Stimulated activated CD4-positive, alpha-beta T cell treated with anti-CD3 and anti-CD28 coated beads, Interleukin-4, amount 100 ng/mL, for 1 hour (primary cell): ENCODE measurements around the gene ACO1.

ENCODE experiments used
- DNase-seq: peaks from one replicate; pipeline ENCODE4 v3.0.0-alpha.2; 2020

ACO1 gene

GRCh38 chr9:32384002-32384363, 460 bp upstream of the ACO1 start:
- no peak for DNase-seq

- no peak for DNase-seq
Measured at GRCh38 chr9:32385152-32385884, 875 bp downstream of the ACO1 start.

GRCh38 chr9:32385885-32386283, 1.4 kb downstream of the ACO1 start:
- no peak for DNase-seq

- no peak for DNase-seq
Measured at GRCh38 chr9:32387256-32387655, 2.8 kb downstream of the ACO1 start.

GRCh38 chr9:32389365-32389764, 4.9 kb downstream of the ACO1 start:
- no peak for DNase-seq

- DNase-seq = no peak
Measured at GRCh38 chr9:32393911-32394310, 9.5 kb downstream of the ACO1 start.

GRCh38 chr9:32394381-32395049, 10.1 kb downstream of the ACO1 start:
- DNase-seq = no peak

GRCh38 chr9:32395510-32396216, 11.2 kb downstream of the ACO1 start:
- DNase-seq = no peak

- no peak for DNase-seq
Measured at GRCh38 chr9:32398207-32398606, 13.8 kb downstream of the ACO1 start.

- DNase-seq = no peak
Measured at GRCh38 chr9:32399110-32399815, 14.8 kb downstream of the ACO1 start.

DNA sequence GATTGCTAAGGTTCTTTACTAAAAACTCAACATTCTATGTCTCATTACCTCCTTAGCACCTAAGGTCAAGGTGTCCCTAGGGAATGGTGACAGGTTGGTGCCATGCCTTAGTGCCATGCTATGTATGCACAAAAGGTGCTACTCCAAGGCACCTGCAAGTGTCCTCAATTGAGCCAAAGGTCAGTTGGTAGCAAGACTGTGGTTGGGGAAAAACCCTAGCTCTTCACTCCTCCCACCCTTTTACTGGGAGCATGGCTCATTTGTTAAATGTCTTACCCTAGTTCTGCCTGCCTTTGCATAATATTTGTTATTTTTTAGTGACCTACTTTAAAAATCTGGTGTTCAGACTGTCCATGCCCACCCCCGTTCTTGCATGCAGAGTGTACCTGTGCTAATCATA, 17.0 kb downstream of the ACO1 start:
- DNase-seq = no peak

- DNase-seq = no peak
Measured at GRCh38 chr9:32403567-32404260, 19.3 kb downstream of the ACO1 start.

DNA sequence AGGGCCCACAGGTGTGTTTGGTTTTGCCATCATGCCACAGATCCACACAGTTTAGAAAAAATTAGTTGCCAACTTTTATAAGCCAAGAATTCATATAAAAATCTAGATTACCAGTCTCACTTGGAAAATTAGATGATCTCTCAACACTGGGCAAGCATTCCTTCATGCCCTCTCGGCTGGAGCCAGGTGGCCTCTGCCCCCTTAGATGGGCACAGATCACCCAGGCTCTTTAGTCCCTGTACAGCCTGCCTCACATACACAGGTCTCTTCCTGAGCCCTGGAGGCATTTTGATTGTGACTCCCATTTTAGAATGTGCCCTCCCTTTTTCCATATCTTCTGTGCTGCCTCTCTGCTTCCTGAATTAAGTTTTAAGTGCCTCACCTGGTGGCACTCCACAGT, 20.0 kb downstream of the ACO1 start:
- no peak for DNase-seq

GRCh38 chr9:32404856-32405255, 20.4 kb downstream of the ACO1 start:
- no peak for DNase-seq

DNA sequence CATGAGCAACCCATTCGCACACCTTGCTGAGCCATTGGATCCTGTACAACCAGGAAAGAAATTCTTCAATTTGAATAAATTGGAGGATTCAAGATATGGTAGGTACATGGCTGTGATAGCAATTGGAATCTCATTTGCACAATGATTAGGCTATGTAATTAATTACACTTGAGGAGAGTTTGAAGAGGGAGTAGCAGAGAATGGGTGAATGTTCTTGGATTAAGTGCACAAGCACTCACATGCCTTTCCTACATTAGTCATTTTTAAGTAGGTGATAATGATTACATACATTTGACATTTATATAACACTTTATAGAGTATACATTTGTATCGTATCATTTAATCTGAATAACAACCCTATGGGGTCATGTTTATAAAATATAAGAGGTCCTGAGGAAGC, 21.1 kb downstream of the ACO1 start:
- no peak for DNase-seq

DNA sequence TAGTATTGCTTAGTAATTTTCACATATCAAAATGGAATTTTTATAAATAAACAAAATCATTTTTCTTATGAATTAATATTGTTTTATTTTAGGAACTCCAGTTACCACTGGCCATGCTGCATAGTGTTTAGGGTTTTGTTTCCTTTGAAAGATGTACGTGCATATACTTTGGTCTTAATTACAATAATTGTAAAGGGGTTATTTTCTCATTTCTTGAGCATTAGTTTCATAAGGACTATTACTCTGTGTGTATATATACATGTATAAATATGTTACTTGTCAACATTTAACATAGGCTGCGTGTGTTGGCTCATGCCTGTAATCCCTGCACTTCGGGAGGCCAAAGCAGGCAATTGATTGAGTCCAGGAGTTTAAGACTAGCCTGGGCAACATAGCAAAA, 21.6 kb downstream of the ACO1 start:
- no peak for DNase-seq

DNA sequence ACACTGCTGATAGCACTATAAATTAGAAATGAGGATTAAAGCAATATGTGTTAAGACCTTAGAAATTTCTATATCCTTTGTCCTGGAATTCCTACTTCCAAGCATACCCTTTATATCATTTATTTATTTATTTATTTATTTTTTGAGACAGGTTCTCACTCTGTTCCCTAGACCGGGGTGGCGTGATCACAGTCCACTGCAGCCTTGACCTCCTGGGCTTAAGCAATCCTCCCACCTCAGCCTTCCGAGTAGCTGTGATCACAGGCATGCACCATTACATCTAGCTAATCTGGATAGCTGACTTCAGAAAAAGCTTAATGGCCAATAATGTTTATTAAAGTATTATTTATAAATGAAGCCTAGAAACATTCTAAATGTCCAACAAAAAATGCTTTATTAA, 27.3 kb downstream of the ACO1 start:
- no peak for DNase-seq

DNA sequence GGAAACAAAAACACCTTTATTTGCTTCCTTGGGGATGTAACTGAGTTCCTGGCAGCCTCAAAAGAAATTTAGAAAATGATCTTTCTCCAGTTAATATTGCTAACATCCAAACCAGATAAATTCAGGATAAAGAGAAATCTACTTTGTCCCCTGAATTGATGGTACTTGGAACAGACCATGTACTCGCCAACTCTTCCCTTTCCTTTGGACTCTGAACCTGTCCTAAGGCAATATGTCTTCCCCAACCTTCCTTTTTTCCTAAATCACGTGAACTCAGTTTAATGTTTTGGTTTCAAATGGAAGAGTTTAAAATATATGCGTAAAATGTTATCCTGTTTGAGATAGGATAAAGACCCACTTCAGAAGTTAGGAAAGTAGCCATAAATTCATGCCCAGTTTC, 28.0 kb downstream of the ACO1 start:
- no peak for DNase-seq

- DNase-seq = no peak
Measured at GRCh38 chr9:32413424-32413823, 29.0 kb downstream of the ACO1 start.

- no peak for DNase-seq
Measured at GRCh38 chr9:32414856-32415255, 30.4 kb downstream of the ACO1 start.

DNA sequence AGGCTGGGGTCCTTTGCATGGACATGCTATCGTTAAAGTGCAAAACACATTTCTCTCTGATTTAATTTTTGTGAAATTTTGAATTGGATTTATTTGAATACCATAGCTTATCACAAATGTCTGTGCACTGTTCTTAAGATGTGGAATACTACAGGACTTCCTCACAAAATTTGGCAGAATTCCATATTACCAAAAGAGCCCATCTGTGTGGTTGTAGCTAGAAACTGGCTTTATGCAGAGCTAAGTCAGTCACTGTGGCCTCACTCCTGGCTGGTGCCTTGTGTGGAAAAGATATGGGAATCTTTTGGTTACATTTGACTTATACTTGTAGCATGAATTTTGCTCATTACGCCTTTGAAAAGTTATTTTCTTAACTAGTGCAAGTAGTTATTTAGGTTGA, 35.5 kb downstream of the ACO1 start:
- no peak for DNase-seq

DNA sequence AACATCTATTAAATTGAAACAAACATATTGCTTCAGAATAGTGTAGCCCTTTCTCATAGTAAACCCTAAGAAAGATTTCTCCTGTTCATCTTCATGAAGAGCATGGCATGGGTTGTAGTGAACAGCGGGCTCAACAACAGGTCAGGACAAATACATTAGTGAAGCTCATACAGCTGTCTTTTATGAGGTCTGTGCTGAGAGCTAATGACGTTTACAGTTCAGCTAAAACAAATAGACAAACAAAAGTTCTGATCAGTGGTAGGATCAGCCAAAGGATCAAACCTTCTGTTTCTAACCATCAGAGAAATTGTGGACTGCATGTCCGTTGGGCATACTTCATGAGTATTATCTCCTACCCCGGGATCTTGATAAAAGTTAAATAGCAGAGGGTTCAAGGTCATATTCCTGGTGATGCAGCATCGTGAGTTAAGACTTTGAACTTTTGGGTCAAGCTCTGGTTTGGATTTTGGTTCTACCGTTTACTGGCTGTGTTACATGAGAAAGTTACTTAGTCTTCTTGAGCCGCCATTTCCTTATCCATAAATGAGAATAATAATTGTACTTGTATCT, 37.9 kb downstream of the ACO1 start:
- no peak for DNase-seq

DNA sequence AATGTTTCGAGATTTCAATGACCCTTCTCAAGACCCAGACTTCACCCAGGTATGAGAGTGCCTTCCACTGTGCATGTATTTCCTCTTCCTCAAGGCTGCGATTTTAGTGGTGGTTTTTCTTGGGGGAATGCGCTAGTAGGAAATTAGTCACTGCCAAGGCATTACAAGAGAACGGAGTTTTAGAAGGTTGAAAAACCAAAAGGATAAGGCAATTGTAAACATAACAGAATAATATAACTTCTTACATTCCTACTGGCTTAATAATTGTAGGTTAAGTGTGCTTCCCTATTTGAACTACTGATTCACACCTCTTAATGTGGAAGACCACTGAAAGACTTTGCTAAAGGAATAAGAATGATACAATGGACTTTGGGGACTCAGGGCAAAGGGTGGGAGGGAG, 38.9 kb downstream of the ACO1 start:
- no peak for DNase-seq
